Endothelial cell of umbilical vein (primary cell): ENCODE measurements around the gene TMEM8B. TPM values are rescaled to one million over a fixed set of nuclear protein-coding genes. Genes with fewer than 3 reads are reported as not detected.
A peak's percentile ranks its signal among the peaks of the same experiment; 100 is the strongest.

Source experiments
- BruUV-seq: library from RNA; stranded (reverse); fragments of 400-500 nt; replicated peaks from 2 replicates; lab custom pipeline; 2021; lab: Mats Ljungman, UMichigan
- CTCF ChIA-PET: fragments of 300-600, 350-600 bp; sonication (Branson Sonifier 250); formaldehyde crosslinking; loops from one replicate; lab custom pipeline; 2021; ENCODE audit warnings: antibody characterized with exemption, inconsistent platforms; lab: Charles Lee
- POLR2A ChIA-PET: fragments of 300-600, 350-600 bp; sonication (Branson Sonifier 250); formaldehyde crosslinking; loops from one replicate; lab custom pipeline; 2021; ENCODE audit warnings: antibody characterized with exemption, inconsistent platforms; lab: Charles Lee
- DNase-seq: peaks from one replicate; pipeline ENCODE4 v3.0.0-alpha.2; 2011; ENCODE audit warnings: low read depth, low spot score
- FAIRE-seq: peaks from 2 replicates; lab custom pipeline; 2011; peaks lifted over from hg19 to GRCh38; lab: Jason Lieb, UNC
- H2AFZ ChIP-seq: 2 replicates; pipeline ENCODE4 v1.6.0; 2012; ENCODE audit warnings: low read depth, low read length, control low read depth, inconsistent platforms
- H3K27ac ChIP-seq: 2 replicates; pipeline ENCODE4 v1.5.1; 2011; ENCODE audit warnings: low read depth, mild to moderate bottlenecking, control low read depth, low read length, moderate library complexity; ENCODE audit not compliant: insufficient read depth
- H3K27me3 ChIP-seq, 2 experiments: 2 replicates each; pipeline versions ENCODE4 v1.6.0 to v1.6.1; 2011; ENCODE audit warnings: low read length in 2 of 2, mixed read lengths in 1 of 2; ENCODE audit not compliant: control insufficient read depth in 2 of 2, insufficient read depth in 2 of 2
- H3K36me3 ChIP-seq, 2 experiments: 2 replicates in 1 of 2; 3 replicates in 1 of 2; pipeline ENCODE4 v1.5.1; 2011; ENCODE audit warnings: low read length in 2 of 2, mild to moderate bottlenecking in 1 of 2, moderate library complexity in 1 of 2; ENCODE audit not compliant: control insufficient read depth in 2 of 2, insufficient read depth in 2 of 2; ENCODE audit errors: extremely low read depth in 1 of 2
- H3K4me1 ChIP-seq: 3 replicates; pipeline ENCODE4 v1.5.1; 2011; ENCODE audit warnings: mild to moderate bottlenecking, low read length; ENCODE audit not compliant: control insufficient read depth, insufficient read depth; ENCODE audit errors: extremely low read depth
- H3K4me2 ChIP-seq: 2 replicates; pipeline ENCODE4 v1.6.1; 2011; ENCODE audit warnings: low read length, control low read depth, mixed read lengths; ENCODE audit not compliant: insufficient read depth
- H3K4me3 ChIP-seq, 3 experiments: fragments of 200-600 bp in 1 of 3; sonication (generic), shearing (Covaris generic) in 1 of 3; replicated peaks in 1 of 3; 2 replicates each; pipeline ENCODE4 v1.5.1; 2011 to 2016; ENCODE audit warnings: control low read depth in 3 of 3, low read length in 3 of 3, mild to moderate bottlenecking in 2 of 3, inconsistent platforms in 1 of 3, low read depth in 1 of 3, moderate library complexity in 1 of 3; ENCODE audit not compliant: insufficient read depth in 1 of 3
- H3K79me2 ChIP-seq: 2 replicates; pipeline ENCODE4 v1.6.0; 2012; ENCODE audit warnings: low read length, inconsistent platforms; ENCODE audit not compliant: control insufficient read depth, insufficient read depth
- H3K9ac ChIP-seq: replicated peaks from 2 replicates; pipeline ENCODE3; 2011; ENCODE audit warnings: low read length, control low read depth; ENCODE audit not compliant: insufficient read depth; ENCODE audit errors: extremely low read depth
- H3K9me1 ChIP-seq: replicated peaks from 3 replicates; pipeline ENCODE4 v1.6.0; 2011; ENCODE audit warnings: mild to moderate bottlenecking, low read length; ENCODE audit not compliant: control insufficient read depth, insufficient read depth; ENCODE audit errors: extremely low read depth
- H3K9me3 ChIP-seq: replicated peaks from 2 replicates; pipeline ENCODE4 v1.5.1; 2012; ENCODE audit warnings: low read length, inconsistent platforms; ENCODE audit not compliant: control insufficient read depth, insufficient read depth
- H4K20me1 ChIP-seq: replicated peaks from 2 replicates; pipeline ENCODE3; 2011; ENCODE audit warnings: mild to moderate bottlenecking, low read length; ENCODE audit not compliant: control insufficient read depth, insufficient read depth; ENCODE audit errors: extremely low read depth
- CTCF ChIP-seq, 2 donors: IDR thresholded peaks; 1 replicate in 1 of 2; 2 replicates in 1 of 2; pipeline ENCODE4 v1.5.1; 2011; ENCODE audit warnings: low read length in 2 of 2, mild to moderate bottlenecking in 2 of 2, moderate library complexity in 2 of 2, control low read depth in 1 of 2, inconsistent platforms in 1 of 2, low read depth in 1 of 2; ENCODE audit not compliant: insufficient read depth in 1 of 2; ENCODE audit errors: extremely low read depth in 1 of 2
- EZH2 ChIP-seq: IDR thresholded peaks from 2 replicates; pipeline ENCODE4 v1.6.1; 2012; ENCODE audit warnings: borderline replicate concordance, low read depth, mild to moderate bottlenecking, moderate library complexity, low read length, inconsistent platforms; ENCODE audit not compliant: severe bottlenecking
- FOS ChIP-seq: IDR thresholded peaks from 2 replicates; pipeline ENCODE4 v1.6.1; 2011; ENCODE audit warnings: mild to moderate bottlenecking, low read length, moderate library complexity, borderline replicate concordance; ENCODE audit not compliant: insufficient read depth
- GATA2 ChIP-seq: IDR thresholded peaks from 2 replicates; pipeline ENCODE4 v1.7.0; 2011; ENCODE audit warnings: low read depth, mild to moderate bottlenecking, moderate library complexity, mixed read lengths, low read length; ENCODE audit not compliant: insufficient read length, insufficient read depth
- JUN ChIP-seq: IDR thresholded peaks from 2 replicates; pipeline ENCODE4 v1.6.1; 2011; ENCODE audit warnings: borderline replicate concordance, low read depth; ENCODE audit not compliant: insufficient read length, insufficient read depth
- MYC ChIP-seq: IDR thresholded peaks from one replicate; pipeline ENCODE4 v1.6.1; 2011; ENCODE audit warnings: mild to moderate bottlenecking, low read depth, low read length
- POLR2A ChIP-seq: IDR thresholded peaks from 2 replicates; pipeline ENCODE4 v1.6.1; 2012; ENCODE audit warnings: low read depth, mild to moderate bottlenecking, control low read depth, low read length
- POLR2AphosphoS5 ChIP-seq: IDR thresholded peaks from 2 replicates; pipeline ENCODE4 v1.6.1; 2012; ENCODE audit warnings: low read depth, mild to moderate bottlenecking, control low read depth, low read length, moderate library complexity; ENCODE audit not compliant: insufficient read depth
- dilution Hi-C: fragments of 300-500 bp; cut with MboI; formaldehyde crosslinking; loops from one replicate; pipeline ENCODE4 v1.15.0; 2019; ENCODE audit warnings: low sequenced_read_pairs; ENCODE audit not compliant: extremely low pct_ligation_motif_present
- intact Hi-C: fragments of 100-400 bp; cut with micrococcal nuclease; formaldehyde crosslinking; loops from one replicate; pipeline ENCODE4 v1.10.0; 2022
- polyA plus RNA-seq, 4 experiments: library from polyadenylated mRNA; depleted of rRNA in 3 of 4; stranded (reverse) in 3 of 4; unstranded in 1 of 4; fragments of >200 nt; gene quantifications; 2 replicates each; pipeline versions ENCODE4 v1.2.1 to v1.2.3, GENCODE V29; 2011 to 2012; ENCODE audit warnings: missing spikeins in 1 of 4
- total RNA-seq: library from RNA; stranded (reverse); gene quantifications from 2 replicates; pipeline ENCODE4 v1.2.3, GENCODE V29; 2021
- TF ChIP-seq, protein P1 (sequence below): IDR thresholded peaks from 2 replicates; pipeline ENCODE4 v1.6.1; 2011; ENCODE audit not compliant: insufficient read depth, insufficient read length

TMEM8B gene
- total and polyA plus RNA-seq, 2 donors (not counting 3 experiments of a cell fraction or from before 2014, with no cell fraction given), result 2.5 to 3.6 TPM

- peak overlapping the region; percentile 6 for H3K9ac ChIP-seq
- H3K27ac ChIP-seq, result peak overlapping the region; percentile 21
- intact Hi-C loops, result loop anchor here (2.0 kb wide), 1 partner anchor 15 kb away; the partner anchor contains the start of gene SPAG8
- H3K9me1 ChIP-seq, result no peaks in the 10 kb centered on the region
- BruUV-seq, result no TSS peak
- DNase-seq (no peak), FAIRE-seq (peak; percentile 12)
- no peak for TF ChIP-seq FOS
- peak; percentile 47 for TF ChIP-seq JUN
- no peak for TF ChIP-seq POLR2AphosphoS5
- TF ChIP-seq CTCF (IDR thresholded peaks at IDR 0.05; ENCODE audit: extremely low read depth in 1 of 2, insufficient read depth in 1 of 2, low read depth in 1 of 2, low read length in 2 of 2), result no peak
- no peak for TF ChIP-seq EZH2
- TF ChIP-seq GATA2, result peak; percentile 51
- no peak for TF ChIP-seq MYC
- no peak for TF ChIP-seq POLR2A
- TF ChIP-seq, protein P1, sequence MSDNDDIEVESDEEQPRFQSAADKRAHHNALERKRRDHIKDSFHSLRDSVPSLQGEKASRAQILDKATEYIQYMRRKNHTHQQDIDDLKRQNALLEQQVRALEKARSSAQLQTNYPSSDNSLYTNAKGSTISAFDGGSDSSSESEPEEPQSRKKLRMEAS, result no peak
- H3K4me3 ChIP-seq, result no peak overlapping the region
- no peaks in the 10 kb centered on the region for H3K27me3 ChIP-seq
- no peaks in the 10 kb centered on the region for H3K36me3 ChIP-seq
- ChIA-PET POLR2A (no interaction called here), CTCF (interaction anchor here (1.1 to 1.4 kb wide), 2 partner anchors 14 to 29 kb away, joined by 5 to 7 read pairs; no protein-coding TSS in a partner anchor)
- dilution Hi-C loops, result no loop called here
- peaks cover 40% of the 10 kb centered on the region for H3K4me1 ChIP-seq
- no peaks in the 10 kb centered on the region for H3K9me3 ChIP-seq
- no peak overlapping the region for H3K4me2 ChIP-seq
- no peak overlapping the region for H2AFZ ChIP-seq
- H4K20me1 ChIP-seq, result no peaks in the 10 kb centered on the region
- H3K79me2 ChIP-seq, result peaks cover 6% of the 10 kb centered on the region
Measured at GRCh38 chr9:35797311-35798109, 31.5 kb upstream of the TMEM8B start.
